ENCODE measurements around the gene STEAP1B. TPM values are rescaled to one million over a fixed set of nuclear protein-coding genes. Genes with fewer than 3 reads are reported as not detected.
"Not testable (repeated sequence)": the region's sequence is repeated elsewhere in the genome, so short reads cannot be mapped to it uniquely, and the experiment has no call there.

STEAP1B gene
- total RNA-seq, 1 donor from 2014 or later = not detected

DNA sequence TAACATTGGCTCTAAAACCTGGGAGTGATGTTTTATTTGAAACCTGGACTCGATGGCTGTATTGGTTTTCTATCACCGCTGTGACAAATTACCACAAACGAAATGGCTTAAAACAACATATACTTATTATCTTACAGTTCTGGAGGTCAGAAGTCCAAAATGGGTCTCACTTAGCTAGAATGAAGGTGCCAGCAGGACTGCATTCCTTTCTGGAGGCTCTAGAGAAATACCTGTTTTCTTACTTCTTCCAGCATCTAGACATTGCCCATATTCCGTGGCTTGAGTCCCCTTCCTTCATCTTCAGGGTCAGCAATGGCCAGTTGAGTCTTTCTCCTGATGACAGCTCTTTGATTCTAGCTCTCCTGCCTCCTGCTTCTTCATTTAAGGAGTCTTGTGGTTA, 44.3 kb upstream of the STEAP1B start:
- H3K27ac Mint-ChIP-seq (ENCODE audit: unreplicated experiment) = no peak overlapping the region
- no peaks in the 10 kb centered on the region for H3K36me3 Mint-ChIP-seq (ENCODE audit: unreplicated experiment)
- peaks cover 2% of the 10 kb centered on the region for H3K4me1 Mint-ChIP-seq (ENCODE audit: low read depth, unreplicated experiment)

GRCh38 chr7:22543169-22543568, 43.2 kb upstream of the STEAP1B start:
- no peak for TF ChIP-seq CTCF (IDR thresholded peaks at IDR 0.05; ENCODE audit: partially characterized antibody, unreplicated experiment)
- no peak for DNase-seq
- H3K27me3 Mint-ChIP-seq (ENCODE audit: unreplicated experiment) = no peaks in the 10 kb centered on the region
- no peak overlapping the region for H3K27ac Mint-ChIP-seq (ENCODE audit: unreplicated experiment)
- H3K4me3 Mint-ChIP-seq (ENCODE audit: unreplicated experiment) = no peak overlapping the region
- no peaks in the 10 kb centered on the region for H3K36me3 Mint-ChIP-seq (ENCODE audit: unreplicated experiment)
- H3K9me3 Mint-ChIP-seq (ENCODE audit: unreplicated experiment) = no peaks in the 10 kb centered on the region
- H3K4me1 Mint-ChIP-seq (ENCODE audit: low read depth, unreplicated experiment) = no peaks in the 10 kb centered on the region

More for the DNA sequence above, 44.3 kb upstream of the STEAP1B start:
- Mint-ChIP-seq H3K9me3 (ENCODE audit: unreplicated experiment) (no peaks in the 10 kb centered on the region), H3K4me3 (ENCODE audit: unreplicated experiment) (no peak overlapping the region), H3K27me3 (ENCODE audit: unreplicated experiment) (no peaks in the 10 kb centered on the region)
- no peak for TF ChIP-seq CTCF (IDR thresholded peaks at IDR 0.05; ENCODE audit: partially characterized antibody, unreplicated experiment)
- no peak for DNase-seq

- Mint-ChIP-seq H3K27me3 (ENCODE audit: unreplicated experiment) (no peaks in the 10 kb centered on the region), H3K4me3 (ENCODE audit: unreplicated experiment) (no peak overlapping the region), H3K27ac (ENCODE audit: unreplicated experiment) (no peak overlapping the region), H3K36me3 (ENCODE audit: unreplicated experiment) (no peaks in the 10 kb centered on the region), H3K9me3 (ENCODE audit: unreplicated experiment) (no peaks in the 10 kb centered on the region), H3K4me1 (ENCODE audit: low read depth, unreplicated experiment) (no peaks in the 10 kb centered on the region)
- TF ChIP-seq CTCF (IDR thresholded peaks at IDR 0.05; ENCODE audit: partially characterized antibody, unreplicated experiment) = no peak
- no peak for DNase-seq
These were observed 42.7 kb upstream of the STEAP1B start for GRCh38 chr7:22542669-22543068.

- no peaks in the 10 kb centered on the region for H3K4me1 Mint-ChIP-seq (ENCODE audit: low read depth, unreplicated experiment)
- no peak overlapping the region for H3K27ac Mint-ChIP-seq (ENCODE audit: unreplicated experiment)
- H3K4me3 Mint-ChIP-seq (ENCODE audit: unreplicated experiment) = no peak overlapping the region
- no peaks in the 10 kb centered on the region for H3K9me3 Mint-ChIP-seq (ENCODE audit: unreplicated experiment)
- H3K27me3 Mint-ChIP-seq (ENCODE audit: unreplicated experiment) = no peaks in the 10 kb centered on the region
- no peak for TF ChIP-seq CTCF (IDR thresholded peaks at IDR 0.05; ENCODE audit: partially characterized antibody, unreplicated experiment)
- H3K36me3 Mint-ChIP-seq (ENCODE audit: unreplicated experiment) = no peaks in the 10 kb centered on the region
- DNase-seq = no peak
These were observed 42.3 kb upstream of the STEAP1B start for GRCh38 chr7:22542254-22542653.

DNA sequence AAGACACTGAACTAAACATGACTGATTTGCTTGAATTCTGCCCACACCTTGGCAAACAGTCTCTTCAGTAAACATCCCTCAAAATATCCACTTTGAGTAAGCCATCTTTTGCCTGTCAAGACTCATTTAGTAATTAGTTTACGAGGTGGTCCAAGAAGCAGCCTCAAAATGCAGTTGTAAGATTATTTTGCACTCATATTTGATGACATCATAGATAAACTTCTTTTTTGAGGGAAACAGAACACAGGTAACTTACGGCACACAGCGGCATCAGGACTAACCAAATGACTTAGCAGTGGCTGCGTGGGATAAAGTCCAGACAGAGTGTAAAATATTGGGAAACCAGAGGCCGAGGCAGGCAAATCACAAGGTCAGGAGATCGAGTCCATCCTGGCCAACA, 41.8 kb upstream of the STEAP1B start:
- TF ChIP-seq CTCF (IDR thresholded peaks at IDR 0.05; ENCODE audit: partially characterized antibody, unreplicated experiment) = no peak
- Mint-ChIP-seq H3K9me3 (ENCODE audit: unreplicated experiment) (no peaks in the 10 kb centered on the region), H3K36me3 (ENCODE audit: unreplicated experiment) (no peaks in the 10 kb centered on the region), H3K4me1 (ENCODE audit: low read depth, unreplicated experiment) (no peaks in the 10 kb centered on the region), H3K4me3 (ENCODE audit: unreplicated experiment) (no peak overlapping the region), H3K27ac (ENCODE audit: unreplicated experiment) (no peak overlapping the region), H3K27me3 (ENCODE audit: unreplicated experiment) (no peaks in the 10 kb centered on the region)
- no peak for DNase-seq

GRCh38 chr7:22528537-22528936, 28.5 kb upstream of the STEAP1B start:
- not testable (repeated sequence) for H3K27ac Mint-ChIP-seq (ENCODE audit: unreplicated experiment); DNase-seq; H3K27me3 Mint-ChIP-seq (ENCODE audit: unreplicated experiment); H3K36me3 Mint-ChIP-seq (ENCODE audit: unreplicated experiment); H3K9me3 Mint-ChIP-seq (ENCODE audit: unreplicated experiment); H3K4me3 Mint-ChIP-seq (ENCODE audit: unreplicated experiment); H3K4me1 Mint-ChIP-seq (ENCODE audit: low read depth, unreplicated experiment)

- not testable (repeated sequence) for H3K27me3 Mint-ChIP-seq (ENCODE audit: unreplicated experiment); H3K27ac Mint-ChIP-seq (ENCODE audit: unreplicated experiment); H3K9me3 Mint-ChIP-seq (ENCODE audit: unreplicated experiment); H3K4me1 Mint-ChIP-seq (ENCODE audit: low read depth, unreplicated experiment); H3K4me3 Mint-ChIP-seq (ENCODE audit: unreplicated experiment); DNase-seq; H3K36me3 Mint-ChIP-seq (ENCODE audit: unreplicated experiment)
These were observed 24.5 kb upstream of the STEAP1B start for GRCh38 chr7:22524353-22524947.
